Esophagus (tissue), 2 donors: ENCODE results near the gene CYB5RL. TPM values are rescaled to one million over a fixed set of nuclear protein-coding genes. Genes with fewer than 3 reads are reported as not detected.

Experiments
- H3K27ac ChIP-seq, 2 donors: one replicate each; pipeline ENCODE4 v1.5.1; 2013; ENCODE audit warnings: low read depth in 2 of 2, mild to moderate bottlenecking in 2 of 2, inconsistent platforms in 1 of 2, low read length in 1 of 2, moderate library complexity in 1 of 2
- H3K27me3 ChIP-seq, 2 donors: one replicate each; pipeline ENCODE4 v1.6.1; 2013; ENCODE audit warnings: low read length in 2 of 2, control low read depth in 1 of 2, mild to moderate bottlenecking in 1 of 2; ENCODE audit not compliant: insufficient read depth in 2 of 2, control insufficient read depth in 1 of 2
- H3K36me3 ChIP-seq, 2 donors: one replicate each; pipeline ENCODE4 v1.6.1; 2013; ENCODE audit warnings: low read length in 1 of 2; ENCODE audit not compliant: control insufficient read depth in 2 of 2, insufficient read depth in 2 of 2
- H3K4me1 ChIP-seq, 2 donors: one replicate each; pipeline ENCODE4 v1.6.1; 2013; ENCODE audit warnings: low read length in 1 of 2; ENCODE audit not compliant: control insufficient read depth in 2 of 2, insufficient read depth in 2 of 2
- H3K4me3 ChIP-seq, 2 donors: one replicate each; pipeline ENCODE4 v1.5.1; 2013; ENCODE audit warnings: low read length in 2 of 2, mild to moderate bottlenecking in 2 of 2, low read depth in 1 of 2, moderate library complexity in 1 of 2
- H3K9me3 ChIP-seq, 2 donors: one replicate each; pipeline ENCODE4 v1.6.1; 2013; ENCODE audit warnings: mild to moderate bottlenecking in 2 of 2, low read depth in 1 of 2, low read length in 1 of 2, moderate library complexity in 1 of 2; ENCODE audit not compliant: control insufficient read depth in 2 of 2, insufficient read depth in 1 of 2
- WGBS, 2 donors: extraction: QIAGEN DNeasy Blood & Tissue Kit; methylation state at CpG; one replicate each; pipeline ENCODE4 v1.1.7; 2013; 5-methylcytosine and 5-hydroxymethylcytosine counted together
- polyA plus RNA-seq, 2 donors: library from polyadenylated mRNA; stranded (reverse); fragments of 200-250 nt; gene quantifications; one replicate each; pipeline ENCODE4 v1.2.3, GENCODE V29; 2013
- donor health status: healthy with polysubstance abuse.
- donor health status: Bipolar disorder and iron deficiency.

Gene CYB5RL
- polyA plus RNA-seq, 2 donors: 1.7 to 1.8 TPM

GRCh38 chr1:54227891-54228310 lies 28.1 kb upstream of the CYB5RL start:
- H3K4me3 ChIP-seq: no peak overlapping the region
- H3K9me3 ChIP-seq: no peaks in the 10 kb centered on the region
- no peaks in the 10 kb centered on the region for H3K27me3 ChIP-seq
- WGBS, 2 donors: 64 to 67% methylated on average over 17 of the region's 17 CpGs
- H3K36me3 ChIP-seq: peaks cover 0 to 14% of the 10 kb centered on the region in 2 donors
- peaks cover 0 to 6% of the 10 kb centered on the region in 2 donors for H3K4me1 ChIP-seq
- H3K27ac ChIP-seq: no peak overlapping the region

GRCh38 chr1:54227091-54227602 lies 27.3 kb upstream of the CYB5RL start:
- peaks cover 0 to 6% of the 10 kb centered on the region in 2 donors for H3K4me1 ChIP-seq
- no peaks in the 10 kb centered on the region for H3K27me3 ChIP-seq
- peaks cover 0 to 14% of the 10 kb centered on the region in 2 donors for H3K36me3 ChIP-seq
- WGBS, 2 donors: 41 to 49% methylated on average over 7 to 8 of the region's 8 CpGs
- H3K27ac ChIP-seq: no peak overlapping the region
- H3K4me3 ChIP-seq: no peak overlapping the region
- H3K9me3 ChIP-seq: no peaks in the 10 kb centered on the region

GRCh38 chr1:54225986-54226559 lies 26.2 kb upstream of the CYB5RL start:
- Histone ChIP-seq H3K4me1 (peaks cover 0 to 6% of the 10 kb centered on the region in 2 donors), H3K27ac (no peak overlapping the region), H3K9me3 (no peaks in the 10 kb centered on the region), H3K36me3 (peaks cover 0 to 14% of the 10 kb centered on the region in 2 donors), H3K4me3 (no peak overlapping the region), H3K27me3 (no peaks in the 10 kb centered on the region)
- 84 to 90% methylated on average over 20 of the region's 20 CpGs for WGBS, 2 donors

GRCh38 chr1:54225378-54225777 lies 25.5 kb upstream of the CYB5RL start:
- no peaks in the 10 kb centered on the region for H3K27me3 ChIP-seq
- no peak overlapping the region for H3K27ac ChIP-seq
- H3K4me3 ChIP-seq: no peak overlapping the region
- H3K4me1 ChIP-seq: peaks cover 0 to 6% of the 10 kb centered on the region in 2 donors
- H3K9me3 ChIP-seq: no peaks in the 10 kb centered on the region
- peaks cover 0 to 14% of the 10 kb centered on the region in 2 donors for H3K36me3 ChIP-seq
- WGBS, 2 donors: 82 to 83% methylated on average over 6 of the region's 6 CpGs

- H3K9me3 ChIP-seq: no peaks in the 10 kb centered on the region
- no peak overlapping the region for H3K27ac ChIP-seq
- no peaks in the 10 kb centered on the region for H3K27me3 ChIP-seq
- no peak overlapping the region for H3K4me3 ChIP-seq
- peaks cover 0 to 13% of the 10 kb centered on the region in 2 donors for H3K36me3 ChIP-seq
- WGBS, 2 donors: 78 to 84% methylated on average over 6 of the region's 6 CpGs
- peaks cover under 1 to 7% of the 10 kb centered on the region in 2 donors for H3K4me1 ChIP-seq
Measured at GRCh38 chr1:54224233-54224632, 24.4 kb upstream of the CYB5RL start.

- H3K36me3 ChIP-seq: peaks cover 0 to 10% of the 10 kb centered on the region in 2 donors
- WGBS, 2 donors: 92 to 94% methylated on average over 15 to 16 of the region's 16 CpGs
- no peak overlapping the region for H3K27ac ChIP-seq
Measured at GRCh38 chr1:54223441-54224202, 23.8 kb upstream of the CYB5RL start.

GRCh38 chr1:54222711-54223110 lies 22.9 kb upstream of the CYB5RL start:
- H3K36me3 ChIP-seq: peaks cover 5 to 14% of the 10 kb centered on the region in 2 donors
- H3K9me3 ChIP-seq: no peaks in the 10 kb centered on the region
- no peak overlapping the region for H3K27ac ChIP-seq
- H3K4me3 ChIP-seq: no peak overlapping the region
- no peaks in the 10 kb centered on the region for H3K27me3 ChIP-seq
- H3K4me1 ChIP-seq: peaks cover 5 to 11% of the 10 kb centered on the region in 2 donors
- 75 to 76% methylated on average over 6 of the region's 6 CpGs for WGBS, 2 donors

More at GRCh38 chr1:54223441-54224202, 23.8 kb upstream of the CYB5RL start:
- H3K4me3 ChIP-seq: no peak overlapping the region
- no peaks in the 10 kb centered on the region for H3K9me3 ChIP-seq
- peaks cover 5 to 11% of the 10 kb centered on the region in 2 donors for H3K4me1 ChIP-seq
- H3K27me3 ChIP-seq: no peaks in the 10 kb centered on the region

- H3K9me3 ChIP-seq: no peaks in the 10 kb centered on the region
- no peak overlapping the region for H3K4me3 ChIP-seq
- no peak overlapping the region for H3K27ac ChIP-seq
- WGBS, 2 donors: 90 to 91% methylated on average over 7 of the region's 7 CpGs
- H3K27me3 ChIP-seq: no peaks in the 10 kb centered on the region
- H3K36me3 ChIP-seq: peaks cover 7 to 22% of the 10 kb centered on the region in 2 donors
- H3K4me1 ChIP-seq: peaks cover 5 to 8% of the 10 kb centered on the region in 2 donors
Measured at GRCh38 chr1:54221867-54222484, 22.1 kb upstream of the CYB5RL start.

GRCh38 chr1:54221113-54221834 lies 21.4 kb upstream of the CYB5RL start:
- peaks cover 5 to 8% of the 10 kb centered on the region in 2 donors for H3K4me1 ChIP-seq
- H3K4me3 ChIP-seq: no peak overlapping the region
- H3K27me3 ChIP-seq: no peaks in the 10 kb centered on the region
- 88 to 89% methylated on average over 12 of the region's 12 CpGs for WGBS, 2 donors
- H3K27ac ChIP-seq: peak overlapping the region in 1 of 2 donors; percentile 2
- H3K9me3 ChIP-seq: no peaks in the 10 kb centered on the region
- H3K36me3 ChIP-seq: peaks cover 7 to 28% of the 10 kb centered on the region in 2 donors
